Limb (tissue), 2 donors: ENCODE results near the gene TBC1D26.
"Not testable (repeated sequence)": the region's sequence is repeated elsewhere in the genome, so short reads cannot be mapped to it uniquely, and the experiment has no call there.

ENCODE experiments used
- DNase-seq, 2 donors: peaks; one replicate each; pipeline ENCODE4 v3.0.0-alpha.2; 2016; ENCODE audit errors: extremely low spot score in 2 of 2

The TBC1D26 gene

DNA sequence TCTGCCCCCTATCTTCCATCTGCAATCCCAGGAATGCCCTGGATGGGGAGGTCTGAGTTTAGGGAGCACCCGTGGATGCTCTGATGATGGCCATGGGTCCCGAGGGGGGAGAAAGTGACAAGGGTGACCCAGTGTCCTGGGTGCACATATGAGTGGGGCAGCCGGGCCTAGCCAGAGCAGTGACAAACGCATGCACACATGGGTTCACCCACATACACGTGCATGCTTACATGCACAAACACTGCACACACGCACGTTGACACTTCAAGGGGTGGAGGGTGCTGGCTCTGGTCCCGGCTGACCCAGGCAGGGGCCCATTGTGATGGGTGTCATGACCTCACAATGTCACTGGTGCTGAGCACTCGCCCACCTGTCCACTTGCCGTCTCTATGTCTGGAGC, at the start of gene TBC1D26:
TBC1D26 (plus strand) TSS at position 384 of the 400 bp plus-strand sequence. CDS start 3,066 bp downstream, outside the sequence.
- not testable (repeated sequence) for DNase-seq

DNA sequence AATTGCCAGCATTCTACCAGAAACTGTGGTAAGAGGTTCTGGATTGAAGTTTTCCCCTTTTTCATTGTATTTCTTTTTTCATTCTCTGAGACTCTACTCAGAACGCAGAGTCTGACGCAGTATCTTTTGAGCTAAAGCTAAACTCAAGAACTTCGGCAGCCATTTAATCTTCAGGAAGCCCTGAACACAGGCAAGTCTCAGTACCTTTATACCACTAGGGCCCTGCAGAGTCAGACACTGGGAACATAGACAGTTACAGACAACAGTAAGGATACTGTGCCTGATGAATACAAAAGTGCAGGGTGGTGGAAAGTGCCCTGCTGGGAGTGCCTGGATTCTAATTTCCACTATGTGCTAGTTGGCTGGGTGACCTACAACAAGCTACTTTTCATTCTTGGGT, 48.9 kb upstream of the TBC1D26 start:
- not testable (repeated sequence) for DNase-seq

DNA sequence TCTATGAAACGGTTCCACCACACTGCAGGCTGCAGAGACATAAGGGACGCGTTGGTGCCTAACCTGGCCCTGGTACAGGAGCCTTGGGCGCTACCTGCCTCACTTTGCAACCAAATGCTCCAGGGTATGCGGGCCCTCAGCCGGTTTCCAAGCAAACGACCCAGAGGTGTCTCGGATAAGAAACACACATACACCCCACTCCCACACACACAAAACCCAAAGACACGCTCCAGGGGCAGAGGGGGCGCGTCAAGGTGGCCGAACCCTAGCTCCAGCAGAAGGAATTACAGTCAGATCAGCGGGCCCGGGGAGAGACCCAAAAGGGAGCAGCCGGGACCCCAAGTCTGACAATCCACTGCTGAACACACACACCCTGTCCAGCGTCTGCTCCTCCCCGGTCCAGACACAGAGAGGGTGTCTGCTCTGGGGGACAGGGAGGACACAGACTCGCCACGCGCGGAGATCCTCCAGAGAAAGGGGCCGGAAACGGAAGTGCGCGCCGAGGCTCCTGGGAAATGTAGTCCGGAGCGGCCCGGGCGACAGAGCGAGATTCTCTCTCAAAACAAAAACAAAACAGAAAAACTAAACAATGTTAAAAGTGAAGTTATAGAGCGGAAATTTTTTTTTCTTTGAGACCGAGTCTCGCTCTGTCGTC, 48.1 kb upstream of the TBC1D26 start, which contains the start of gene TRIM16:
TRIM16 (minus strand) TSS at position 488 of the 655 bp plus-strand sequence. CDS start 32,702 bp downstream, outside the sequence.
- DNase-seq, result peak; percentile 58 to 90

DNA sequence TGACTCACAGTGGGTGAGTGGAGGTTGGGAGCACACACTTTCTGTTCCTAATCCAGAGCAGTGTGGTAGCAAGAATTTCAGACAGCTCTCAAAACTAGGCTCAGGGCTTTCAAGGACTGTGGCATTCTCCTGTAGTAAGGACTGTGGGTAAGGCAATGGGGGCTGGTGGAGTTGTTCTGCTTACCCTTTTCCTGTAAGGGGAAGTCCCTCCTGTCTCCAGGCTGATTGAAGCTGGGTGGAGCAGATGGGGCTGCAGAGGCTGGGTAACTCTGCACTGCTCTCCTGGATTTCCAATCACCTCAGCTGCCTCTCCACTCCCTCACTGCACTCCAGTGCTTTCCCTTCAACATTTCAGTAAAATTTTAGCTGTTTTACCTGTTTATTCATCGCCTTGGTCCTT, 44.6 kb upstream of the TBC1D26 start:
- not testable (repeated sequence) for DNase-seq

DNA sequence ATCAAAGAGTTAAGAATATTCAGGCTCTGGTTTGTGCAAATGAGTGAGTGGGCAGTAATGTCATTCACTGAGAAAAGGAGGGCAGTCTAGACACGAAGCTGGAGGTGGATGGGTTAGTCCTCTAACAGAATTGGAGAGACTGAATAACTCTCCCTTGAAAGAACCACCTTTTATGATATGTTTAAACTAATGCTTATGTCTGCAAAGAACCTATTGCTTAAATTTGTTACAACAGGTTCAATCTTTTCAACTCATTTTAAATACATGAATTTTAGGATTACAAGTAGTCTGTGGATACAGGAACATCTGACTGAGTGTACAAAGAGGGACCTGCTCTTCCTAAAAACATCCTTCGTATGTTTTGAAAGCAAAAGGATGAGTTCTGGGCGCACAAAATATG, 33.1 kb upstream of the TBC1D26 start:
- not testable (repeated sequence) for DNase-seq

DNA sequence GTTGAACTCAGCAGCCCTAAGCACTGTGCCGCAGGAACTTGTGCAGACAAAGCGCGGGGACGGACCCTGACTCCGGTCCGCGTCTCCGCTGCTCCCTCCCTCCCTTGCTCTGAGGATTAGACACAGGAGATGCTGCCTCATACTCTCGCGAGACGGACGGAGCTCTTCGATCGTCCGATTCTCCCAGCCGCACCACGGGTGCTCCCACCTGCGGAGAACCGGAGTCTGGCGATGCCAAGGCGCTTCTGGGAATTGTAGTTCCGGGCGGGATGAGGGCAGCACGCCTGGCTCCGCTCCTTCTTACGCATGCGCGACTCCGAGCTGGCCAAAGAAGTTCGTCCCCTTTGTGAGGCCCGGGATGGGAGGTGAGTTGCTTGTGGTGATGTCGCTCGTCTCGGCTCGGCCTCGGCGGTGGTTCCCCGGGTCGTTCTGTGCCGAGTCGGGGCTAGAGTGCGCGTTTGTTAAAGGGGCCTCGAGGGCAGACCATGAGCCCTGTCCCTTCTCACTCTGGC, 32.6 kb upstream of the TBC1D26 start, which contains the start of gene ZNF286A:
ZNF286A (plus strand) TSS at position 340 of the 512 bp plus-strand sequence. CDS start 578 bp downstream, outside the sequence.
- DNase-seq, result peak; percentile 97

DNA sequence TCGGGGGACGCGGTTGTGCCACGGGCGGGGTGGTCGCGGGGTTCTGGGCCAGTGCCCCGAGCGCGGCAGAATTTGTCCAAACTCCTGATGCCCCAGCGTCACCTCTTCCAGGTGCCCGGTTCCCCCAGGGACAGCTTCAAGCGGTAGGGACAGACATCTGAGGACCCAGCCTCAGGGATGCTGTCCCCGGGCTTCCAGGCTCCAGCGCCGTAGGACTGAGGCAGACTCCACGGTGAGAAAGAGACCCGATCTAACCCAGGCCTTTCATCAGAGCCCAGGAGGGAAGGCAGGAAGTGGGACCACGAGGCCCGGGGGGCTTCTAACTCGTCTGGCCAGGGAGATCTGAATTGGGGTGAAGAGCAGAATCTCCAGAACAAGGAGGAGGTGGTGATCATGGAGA, 32.1 kb upstream of the TBC1D26 start:
- not testable (repeated sequence) for DNase-seq

DNA sequence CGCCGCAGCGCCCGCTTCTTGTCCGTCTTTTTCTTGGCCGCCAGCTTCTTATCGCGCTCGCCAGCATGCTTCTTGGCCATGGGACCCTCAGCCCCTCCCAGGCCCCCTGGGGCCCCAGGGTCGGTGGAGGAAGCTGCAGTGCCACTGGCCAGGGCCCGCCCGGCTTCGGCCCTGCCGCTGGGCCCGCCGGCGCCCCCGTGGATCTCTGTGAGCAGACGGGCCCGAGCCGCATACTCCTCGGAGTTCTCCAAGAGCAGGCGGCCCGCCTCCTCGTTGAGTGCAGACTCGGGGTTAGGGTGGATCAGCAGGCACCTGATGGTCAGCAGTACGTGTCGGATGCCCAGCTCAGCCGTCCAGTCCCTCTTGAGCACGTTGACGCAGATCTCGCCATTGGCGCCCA, 27.8 kb upstream of the TBC1D26 start:
- not testable (repeated sequence) for DNase-seq

DNA sequence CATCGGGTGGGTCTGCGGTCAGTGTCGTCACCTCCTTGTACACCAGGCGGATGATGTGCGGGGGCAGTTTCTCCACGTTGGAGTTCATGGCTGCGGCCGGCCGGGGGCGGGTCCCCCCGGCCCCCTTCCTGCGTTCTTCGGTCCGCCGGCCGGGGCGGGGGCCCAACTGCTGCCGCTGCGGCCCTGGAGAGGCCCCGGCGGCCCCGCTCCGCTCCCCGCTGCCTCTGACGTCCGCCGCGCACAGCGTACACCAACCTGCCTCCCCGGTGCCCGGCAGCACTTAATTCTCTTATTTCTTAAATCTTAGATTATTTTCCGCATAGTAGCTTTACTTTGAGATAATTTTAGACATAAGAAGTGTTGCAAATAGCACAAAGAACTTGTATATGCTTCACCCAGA, 27.3 kb upstream of the TBC1D26 start:
- DNase-seq, result not testable (repeated sequence)

DNA sequence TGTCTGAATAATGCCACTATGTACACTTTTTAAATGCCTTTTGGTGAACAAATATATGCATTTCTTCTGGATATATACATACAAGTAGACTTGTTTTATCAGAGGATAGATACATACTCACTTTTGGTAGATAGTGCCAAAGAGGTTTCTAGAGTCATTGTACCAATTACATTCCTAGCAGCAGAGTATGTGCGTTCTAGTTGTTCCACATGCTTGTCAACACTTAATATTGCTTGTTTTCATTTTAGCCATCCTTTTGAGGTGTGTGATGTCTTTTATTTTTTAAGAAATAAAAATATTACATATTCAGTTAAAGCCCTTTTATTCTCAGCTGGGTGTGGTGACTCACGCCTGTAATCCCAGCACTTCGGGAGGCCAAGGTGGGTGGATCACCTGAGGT, 23.2 kb upstream of the TBC1D26 start:
- not testable (repeated sequence) for DNase-seq

DNA sequence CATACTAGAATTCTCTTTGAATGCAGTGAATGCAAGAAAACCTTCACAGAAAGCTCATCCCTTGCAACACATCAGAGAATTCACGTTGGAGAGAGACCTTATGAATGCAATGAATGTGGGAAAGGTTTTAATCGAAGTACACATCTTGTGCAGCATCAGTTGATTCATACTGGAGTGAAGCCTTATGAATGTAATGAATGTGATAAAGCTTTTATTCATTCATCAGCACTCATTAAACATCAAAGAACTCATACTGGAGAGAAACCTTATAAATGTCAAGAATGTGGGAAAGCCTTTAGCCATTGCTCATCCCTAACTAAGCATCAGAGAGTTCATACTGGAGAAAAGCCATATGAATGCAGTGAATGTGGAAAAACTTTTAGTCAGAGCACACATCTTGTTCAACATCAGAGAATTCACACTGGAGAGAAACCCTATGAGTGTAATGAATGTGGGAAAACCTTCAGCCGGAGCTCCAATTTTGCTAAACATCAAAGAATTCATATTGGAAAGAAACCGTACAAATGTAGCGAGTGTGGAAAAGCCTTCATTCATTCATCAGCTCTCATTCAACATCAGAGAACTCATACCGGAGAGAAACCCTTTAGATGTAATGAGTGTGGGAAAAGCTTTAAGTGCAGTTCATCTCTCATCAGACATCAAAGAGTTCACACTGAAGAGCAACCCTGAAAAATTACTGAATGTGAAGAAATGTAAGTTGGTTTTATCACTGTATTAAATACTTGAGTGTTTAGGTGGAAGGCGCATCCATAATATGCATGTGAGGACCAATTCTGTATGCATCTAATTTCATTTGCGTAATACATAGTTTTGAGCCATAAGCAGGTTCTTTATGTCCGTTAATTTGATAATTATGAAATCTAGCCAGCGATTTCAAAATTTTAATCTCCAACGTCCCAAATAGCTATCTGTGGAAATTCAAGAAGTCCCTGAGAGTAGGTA, 15.2 kb upstream of the TBC1D26 start:
- not testable (repeated sequence) for DNase-seq

DNA sequence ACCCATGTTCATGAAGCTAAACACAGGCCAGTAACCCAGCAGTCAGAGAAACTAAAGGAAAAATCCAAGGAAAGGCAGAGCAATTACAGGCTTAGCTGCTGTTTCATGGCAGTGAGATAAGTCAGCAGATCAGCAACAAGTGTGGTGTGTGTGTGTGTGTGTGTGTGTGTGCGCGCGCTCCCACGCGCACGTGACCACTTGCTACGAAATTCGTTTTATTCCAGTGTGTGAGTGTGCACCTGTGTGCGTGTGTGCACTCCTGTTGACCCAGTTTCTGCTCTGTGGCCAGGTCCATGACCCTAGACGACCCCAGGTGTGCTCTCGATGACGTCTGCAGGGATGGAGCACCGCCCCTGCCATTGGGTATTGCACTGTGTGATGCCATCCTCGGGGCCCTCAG, 1.5 kb upstream of the TBC1D26 start:
- DNase-seq, result not testable (repeated sequence)

DNA sequence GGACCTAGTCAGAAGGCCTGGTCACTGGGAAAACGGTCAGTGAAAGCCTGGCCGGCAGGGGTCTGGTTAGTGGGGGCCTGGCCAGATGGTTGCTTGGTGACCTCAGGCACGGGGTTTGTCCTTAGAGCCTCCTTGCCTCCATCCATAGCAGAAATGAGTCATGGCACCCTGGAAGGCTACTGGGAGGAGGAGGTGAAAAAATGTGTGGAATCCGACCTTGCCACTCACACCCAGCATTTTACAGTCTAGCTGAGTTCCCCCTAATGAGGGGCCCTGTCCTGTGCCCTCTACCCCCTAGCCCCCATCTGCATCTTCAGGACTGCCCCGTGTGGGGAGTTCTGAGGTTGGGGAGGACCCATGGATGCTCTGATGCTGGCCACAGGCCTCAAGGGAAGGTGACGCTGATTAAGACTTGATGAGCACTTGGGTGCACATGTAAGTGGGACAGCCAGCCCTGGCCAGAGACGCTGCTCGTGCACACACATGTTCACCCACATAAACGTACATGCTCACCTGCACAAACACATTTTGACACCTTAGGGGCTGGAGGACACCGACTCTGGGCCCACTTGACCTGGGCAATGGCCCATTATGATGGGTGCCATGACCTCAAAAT, 1.2 kb downstream of the TBC1D26 start:
- DNase-seq, result not testable (repeated sequence)

DNA sequence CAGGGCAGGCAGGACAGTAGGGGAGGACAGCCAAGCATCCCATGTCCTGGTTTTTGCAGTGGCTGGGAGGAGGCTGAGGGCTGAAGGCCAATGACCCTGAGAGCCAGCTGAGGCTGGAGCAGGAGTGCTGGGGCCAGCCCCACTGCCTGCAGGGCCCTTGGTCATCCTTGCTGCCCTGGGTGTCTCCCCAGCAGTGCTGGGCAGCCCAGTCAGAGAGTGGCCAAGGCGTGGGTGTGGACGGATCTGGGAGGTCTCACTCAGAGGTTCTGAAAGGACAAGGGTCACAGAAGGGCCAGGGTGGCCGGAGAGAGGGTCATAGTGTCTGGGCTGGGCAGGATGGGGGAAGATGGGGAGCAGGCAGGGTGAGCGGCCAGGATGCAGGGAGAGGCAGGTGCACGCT, 4.5 kb downstream of the TBC1D26 start:
- not testable (repeated sequence) for DNase-seq

DNA sequence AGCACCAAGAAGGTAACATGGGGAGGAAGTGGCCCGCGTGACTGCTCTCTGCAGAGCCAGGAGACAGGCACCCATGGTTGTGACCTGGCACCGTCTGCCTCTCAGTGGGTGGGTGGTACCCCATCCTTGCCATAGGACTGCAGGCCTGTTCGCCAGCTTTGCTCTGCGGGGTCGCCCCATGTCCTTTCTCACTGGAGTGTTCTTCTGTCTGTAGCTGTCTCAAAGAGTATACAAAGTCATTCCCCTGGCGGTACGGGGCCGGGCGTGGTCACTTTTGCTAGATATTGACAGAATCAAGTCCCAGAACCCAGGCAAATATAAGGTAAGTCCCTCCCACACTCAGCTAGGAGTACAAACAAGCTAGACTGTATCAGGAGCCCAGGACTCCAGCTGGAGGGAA, 6.0 kb downstream of the TBC1D26 start:
- no peak for DNase-seq

DNA sequence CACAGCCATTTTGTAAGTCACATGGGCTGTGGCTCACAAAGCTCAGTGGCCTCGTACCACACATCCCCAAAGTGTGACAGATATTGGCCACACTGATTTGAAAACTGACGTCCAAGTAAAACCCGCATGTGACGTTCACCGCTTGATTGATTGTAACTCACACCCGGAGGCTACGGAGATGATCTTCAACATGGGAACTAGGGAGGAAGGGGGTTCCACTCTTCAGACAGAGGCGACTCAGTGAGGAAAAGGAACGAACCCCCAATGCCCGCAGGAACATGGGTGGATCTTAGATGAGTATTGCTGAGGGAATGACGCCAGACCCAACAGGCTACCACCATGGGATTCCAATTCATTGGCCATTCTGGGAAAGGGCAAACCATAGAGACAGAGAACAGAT, 7.2 kb downstream of the TBC1D26 start:
- not testable (repeated sequence) for DNase-seq

DNA sequence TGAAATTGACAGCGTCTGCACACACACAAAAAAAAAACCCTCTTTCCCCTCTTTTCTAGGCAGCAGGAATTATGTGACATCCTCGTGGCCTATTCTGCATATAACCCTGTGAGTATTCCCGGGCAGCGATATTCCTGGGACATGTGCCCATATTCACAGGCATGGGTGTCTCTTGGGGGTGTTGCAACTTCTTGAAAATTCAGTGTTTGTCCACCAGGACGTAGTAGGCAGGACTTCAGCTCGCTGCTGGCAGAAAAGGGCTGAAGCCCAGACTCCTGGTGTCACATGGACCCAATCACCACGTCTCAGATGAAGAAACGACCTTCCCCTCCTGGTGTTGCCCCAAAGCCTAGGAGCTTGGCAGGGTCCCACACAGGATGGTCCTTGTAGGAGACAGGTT, 8.0 kb downstream of the TBC1D26 start:
- DNase-seq, result not testable (repeated sequence)

DNA sequence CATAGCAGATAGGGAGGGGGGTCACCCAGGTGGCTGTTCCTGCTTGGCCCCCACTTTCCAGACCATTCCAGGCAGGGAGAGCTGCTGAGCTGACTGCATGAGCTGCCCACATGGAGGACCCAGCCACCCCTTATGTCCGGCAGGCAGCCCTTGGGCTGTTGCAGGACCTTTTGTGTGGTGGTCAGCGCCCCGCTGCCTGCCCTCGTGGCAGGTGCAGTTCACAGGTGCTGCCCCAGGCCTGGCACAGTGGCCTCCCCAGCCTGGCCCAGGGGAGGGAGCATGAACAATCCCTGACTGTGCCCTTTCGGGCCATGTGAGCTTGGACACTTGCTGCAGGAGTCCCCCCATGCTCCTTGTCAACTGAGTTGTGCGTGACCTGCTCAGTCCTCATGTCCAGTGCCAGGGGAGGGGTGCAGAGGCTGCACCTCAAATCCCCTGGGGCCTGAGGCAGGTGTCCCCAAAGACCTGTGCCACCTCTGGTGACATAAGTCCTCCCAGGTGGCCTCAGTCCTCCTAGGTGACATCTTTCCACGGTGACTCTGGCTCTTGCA, 8.6 kb downstream of the TBC1D26 start:
- no peak for DNase-seq

DNA sequence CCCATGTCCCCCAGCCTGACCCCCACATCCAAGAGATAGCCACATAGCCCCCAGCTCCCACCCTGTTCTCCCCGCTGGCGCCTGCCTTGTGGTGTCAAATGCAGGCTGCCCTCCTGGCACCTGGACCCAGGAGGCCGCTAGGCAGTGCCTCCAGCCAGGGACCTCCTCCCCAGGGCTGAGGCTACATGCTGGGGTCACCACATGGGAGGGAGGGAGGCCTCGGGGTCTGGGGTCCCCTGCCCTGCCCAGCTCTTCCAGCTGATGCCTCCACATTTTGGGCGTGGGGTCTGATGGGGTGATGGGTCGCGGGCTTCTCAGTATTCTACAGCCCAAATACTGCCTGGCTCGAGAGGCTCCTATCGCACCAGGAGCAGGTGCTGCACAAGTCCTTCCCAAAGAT, 9.5 kb downstream of the TBC1D26 start:
- DNase-seq, result no peak

DNA sequence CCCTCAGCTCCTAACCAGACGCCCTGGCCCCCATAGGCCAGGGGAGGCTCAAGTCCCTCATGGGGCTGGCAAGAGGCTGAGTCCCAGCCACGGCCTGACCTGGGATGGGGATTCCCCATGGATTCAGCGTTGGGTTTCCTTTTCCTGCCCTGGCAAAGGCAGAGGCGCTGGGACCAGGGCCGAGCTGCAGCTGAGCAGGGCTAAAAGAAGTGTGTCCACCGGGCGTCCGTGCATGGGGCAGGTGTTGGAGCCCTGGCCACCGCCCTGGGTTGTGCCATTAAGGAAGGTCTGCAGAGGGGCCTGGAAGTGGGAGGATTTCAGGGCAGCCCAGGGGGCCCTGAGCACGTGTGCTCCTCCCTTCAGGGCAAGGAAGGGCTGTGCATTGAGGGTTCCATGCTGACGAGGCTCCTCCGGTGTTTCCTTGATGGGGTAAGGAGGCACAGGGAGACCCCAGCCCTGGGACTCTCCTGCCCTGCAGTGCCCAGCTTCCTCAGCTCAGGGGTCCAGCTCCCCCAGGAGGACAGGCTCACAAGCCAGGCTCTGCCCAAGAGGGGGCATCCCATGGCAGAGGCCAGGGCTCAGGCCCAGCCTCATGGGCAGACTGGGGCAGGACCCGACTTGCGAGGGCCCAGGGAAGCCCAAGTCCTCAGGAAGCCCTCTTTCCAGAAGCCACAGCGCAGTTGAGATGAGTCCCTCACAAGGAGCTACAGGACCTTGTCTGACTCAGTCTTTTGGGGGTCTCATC, 10.1 kb downstream of the TBC1D26 start:
- DNase-seq, result no peak
